Right lobe of liver (tissue), 4 donors: ENCODE measurements around the gene NR6A1.

ENCODE experiments used
- POLR2A ChIP-seq: fragments of 450-650 bp; IDR thresholded peaks from one replicate; pipeline ENCODE4 v1.6.1; 2017; ENCODE audit warnings: antibody characterized with exemption, mild to moderate bottlenecking
- TF ChIP-seq, protein P1 (sequence below), 4 donors: fragments of 200-600 bp in 3 of 4; fragments of 450-650 bp in 1 of 4; IDR thresholded peaks; one replicate each; pipeline versions ENCODE4 v1.5.1 to v1.8.0; 2016 to 2022; ENCODE audit warnings: antibody characterized with exemption in 4 of 4, mild to moderate bottlenecking in 2 of 4
- donor health status: DM: no; HTN: no; CAD: no.
- donor health status: DM: no; HTN: no; CAD: no.
- donor health status: DM: no; HTN: yes; CAD: no.

DNA sequence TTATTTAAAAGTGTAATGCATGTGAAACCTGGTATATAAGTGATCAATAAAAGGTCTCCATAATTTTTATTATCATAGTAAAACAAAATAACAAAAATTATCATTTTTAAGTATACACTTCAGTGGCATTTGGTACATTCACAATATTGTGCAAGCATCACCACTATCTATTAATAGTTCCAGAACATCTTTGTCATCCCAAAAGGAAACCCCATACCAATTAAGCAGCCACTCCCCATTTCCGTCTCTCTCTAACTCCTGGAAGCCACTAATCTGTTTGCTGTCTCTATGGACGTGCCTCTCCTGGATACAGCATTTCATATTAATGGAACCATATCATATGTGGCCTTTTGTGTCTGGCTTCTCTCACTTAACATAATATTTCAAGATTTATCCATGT lies 13.4 kb upstream of the NR6A1 start:
- TF ChIP-seq, protein P1, sequence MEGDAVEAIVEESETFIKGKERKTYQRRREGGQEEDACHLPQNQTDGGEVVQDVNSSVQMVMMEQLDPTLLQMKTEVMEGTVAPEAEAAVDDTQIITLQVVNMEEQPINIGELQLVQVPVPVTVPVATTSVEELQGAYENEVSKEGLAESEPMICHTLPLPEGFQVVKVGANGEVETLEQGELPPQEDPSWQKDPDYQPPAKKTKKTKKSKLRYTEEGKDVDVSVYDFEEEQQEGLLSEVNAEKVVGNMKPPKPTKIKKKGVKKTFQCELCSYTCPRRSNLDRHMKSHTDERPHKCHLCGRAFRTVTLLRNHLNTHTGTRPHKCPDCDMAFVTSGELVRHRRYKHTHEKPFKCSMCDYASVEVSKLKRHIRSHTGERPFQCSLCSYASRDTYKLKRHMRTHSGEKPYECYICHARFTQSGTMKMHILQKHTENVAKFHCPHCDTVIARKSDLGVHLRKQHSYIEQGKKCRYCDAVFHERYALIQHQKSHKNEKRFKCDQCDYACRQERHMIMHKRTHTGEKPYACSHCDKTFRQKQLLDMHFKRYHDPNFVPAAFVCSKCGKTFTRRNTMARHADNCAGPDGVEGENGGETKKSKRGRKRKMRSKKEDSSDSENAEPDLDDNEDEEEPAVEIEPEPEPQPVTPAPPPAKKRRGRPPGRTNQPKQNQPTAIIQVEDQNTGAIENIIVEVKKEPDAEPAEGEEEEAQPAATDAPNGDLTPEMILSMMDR (IDR thresholded peaks at IDR 0.05): no peak
- no peak for TF ChIP-seq POLR2A
